ENCODE results near the gene CTNNBL1.

CTNNBL1 gene

DNA sequence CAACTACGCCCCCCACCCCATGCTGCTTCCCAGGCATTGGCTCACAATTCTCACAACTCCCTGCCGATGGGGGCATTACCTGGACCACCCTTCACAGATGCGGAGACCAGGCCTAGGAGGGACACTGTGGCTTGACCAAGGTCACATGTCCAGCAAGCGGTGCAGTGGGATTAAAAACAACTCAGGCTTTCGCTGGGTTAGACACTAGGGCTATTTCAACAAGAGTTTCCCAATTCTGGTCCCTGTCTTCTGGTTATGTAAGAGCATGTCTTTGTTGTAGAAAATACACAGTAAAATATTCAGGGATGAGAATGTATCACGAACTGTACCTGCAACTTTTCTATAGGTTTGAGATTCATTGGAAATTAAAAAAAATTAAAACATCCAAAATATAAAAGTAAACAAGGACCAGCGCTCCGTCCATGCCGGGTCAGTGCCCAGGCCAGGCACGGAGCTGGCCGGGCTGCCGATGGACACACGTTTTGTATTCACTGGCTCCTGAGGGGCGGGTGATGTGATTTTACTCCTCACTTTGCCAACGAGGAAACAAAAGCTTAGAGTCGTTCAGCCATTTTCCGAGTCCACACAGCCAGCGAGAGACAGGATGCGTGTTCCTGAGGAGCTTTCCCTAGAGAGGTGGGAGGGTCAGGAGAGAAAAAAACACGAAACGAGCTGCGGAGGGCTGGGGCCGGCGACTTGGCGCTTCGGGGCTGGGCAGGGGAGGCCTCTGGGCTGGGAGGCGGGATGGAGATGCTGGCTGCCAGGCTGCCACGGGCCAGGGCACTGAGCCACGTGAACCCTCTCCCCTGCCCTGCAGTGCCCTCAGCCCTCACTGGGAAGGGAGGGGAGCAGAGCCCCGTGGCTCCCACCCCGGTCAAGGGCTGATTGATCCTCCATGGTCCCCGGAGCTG, 192.0 kb downstream of the CTNNBL1 start:
- TF ChIP-seq, protein P1, sequence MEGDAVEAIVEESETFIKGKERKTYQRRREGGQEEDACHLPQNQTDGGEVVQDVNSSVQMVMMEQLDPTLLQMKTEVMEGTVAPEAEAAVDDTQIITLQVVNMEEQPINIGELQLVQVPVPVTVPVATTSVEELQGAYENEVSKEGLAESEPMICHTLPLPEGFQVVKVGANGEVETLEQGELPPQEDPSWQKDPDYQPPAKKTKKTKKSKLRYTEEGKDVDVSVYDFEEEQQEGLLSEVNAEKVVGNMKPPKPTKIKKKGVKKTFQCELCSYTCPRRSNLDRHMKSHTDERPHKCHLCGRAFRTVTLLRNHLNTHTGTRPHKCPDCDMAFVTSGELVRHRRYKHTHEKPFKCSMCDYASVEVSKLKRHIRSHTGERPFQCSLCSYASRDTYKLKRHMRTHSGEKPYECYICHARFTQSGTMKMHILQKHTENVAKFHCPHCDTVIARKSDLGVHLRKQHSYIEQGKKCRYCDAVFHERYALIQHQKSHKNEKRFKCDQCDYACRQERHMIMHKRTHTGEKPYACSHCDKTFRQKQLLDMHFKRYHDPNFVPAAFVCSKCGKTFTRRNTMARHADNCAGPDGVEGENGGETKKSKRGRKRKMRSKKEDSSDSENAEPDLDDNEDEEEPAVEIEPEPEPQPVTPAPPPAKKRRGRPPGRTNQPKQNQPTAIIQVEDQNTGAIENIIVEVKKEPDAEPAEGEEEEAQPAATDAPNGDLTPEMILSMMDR (IDR thresholded peaks at IDR 0.05; ENCODE audit: low read depth, low read length, missing control alignments): no peak
- in situ Hi-C loops (cut with HindIII; ENCODE audit: low sequenced_read_pairs): no loop called here
- no peak for DNase-seq (ENCODE audit: low read depth)
- H3K4me3 ChIP-seq (ENCODE audit: low read depth, low read length): no peak overlapping the region

DNA sequence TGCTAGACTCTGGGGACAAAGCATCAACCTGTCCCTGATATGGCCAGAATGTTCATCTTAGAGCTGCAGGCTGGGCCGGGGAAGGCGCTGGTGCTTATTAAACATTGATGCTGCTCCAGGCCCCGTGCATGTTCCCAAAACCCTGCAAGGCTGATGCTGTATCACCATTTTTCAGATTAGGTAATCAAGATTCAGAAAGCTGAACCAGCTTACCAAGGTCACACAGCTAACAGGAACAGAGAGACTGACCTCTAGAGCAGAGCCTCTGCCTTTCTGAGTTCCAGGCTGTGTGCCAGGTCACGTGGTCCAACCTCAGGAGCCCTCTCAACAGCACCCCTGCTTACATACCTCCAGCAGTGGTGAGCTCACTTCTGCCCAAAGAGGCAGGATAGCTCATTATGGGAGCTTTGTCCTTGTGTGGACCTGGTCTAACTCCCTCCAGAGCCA, 193.0 kb downstream of the CTNNBL1 start:
- no peak for DNase-seq (ENCODE audit: low read depth)
- TF ChIP-seq, protein P1 (IDR thresholded peaks at IDR 0.05; ENCODE audit: low read depth, low read length, missing control alignments): no peak
- in situ Hi-C loops (cut with HindIII; ENCODE audit: low sequenced_read_pairs): no loop called here
- no peak overlapping the region for H3K4me3 ChIP-seq (ENCODE audit: low read depth, low read length)

DNA sequence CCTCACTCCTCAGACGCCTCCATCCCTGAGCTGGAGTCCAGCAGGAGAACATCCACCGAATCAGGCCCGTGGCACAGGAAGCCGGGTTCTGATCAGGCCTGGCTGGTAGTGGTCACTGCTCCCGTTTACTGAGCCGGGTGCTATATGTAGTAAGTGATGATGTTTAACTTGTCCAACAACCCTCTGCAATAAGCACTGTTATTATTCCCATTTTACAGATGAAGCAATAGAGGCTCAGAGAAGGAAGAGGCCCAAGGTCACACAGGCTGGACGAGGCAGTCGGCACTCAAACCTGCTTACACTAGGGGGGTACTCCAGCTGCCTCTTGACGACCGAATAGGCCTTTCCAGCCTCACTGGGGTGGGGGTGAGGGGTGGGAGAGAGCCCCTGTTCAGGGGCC, 194.8 kb downstream of the CTNNBL1 start:
- in situ Hi-C loops (cut with HindIII; ENCODE audit: low sequenced_read_pairs): no loop called here
- TF ChIP-seq, protein P1 (IDR thresholded peaks at IDR 0.05; ENCODE audit: low read depth, low read length, missing control alignments): no peak

DNA sequence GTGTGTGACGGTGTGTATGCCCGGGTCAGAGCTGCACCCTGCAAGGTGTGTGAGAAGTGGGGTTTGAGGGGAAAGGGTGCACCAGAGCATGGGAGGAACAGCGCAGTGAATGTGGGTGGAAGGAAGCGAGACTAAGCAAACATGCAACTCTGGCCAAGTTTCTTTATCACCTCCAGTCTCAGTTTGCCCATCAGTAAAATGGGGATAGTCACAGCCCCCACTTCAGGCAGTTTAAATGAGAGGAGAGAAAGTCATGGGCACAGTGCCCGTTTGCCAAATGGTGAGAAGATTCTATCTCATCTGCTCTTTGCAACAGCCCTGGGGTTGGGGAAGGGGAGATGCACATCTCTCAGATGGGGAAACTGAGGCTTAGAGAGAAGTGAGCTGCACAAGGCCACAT, 196.3 kb downstream of the CTNNBL1 start:
- H3K4me3 ChIP-seq (ENCODE audit: low read depth, low read length): no peak overlapping the region
- in situ Hi-C loops (cut with HindIII; ENCODE audit: low sequenced_read_pairs): no loop called here
- no peak for DNase-seq (ENCODE audit: low read depth)
- TF ChIP-seq, protein P1 (IDR thresholded peaks at IDR 0.05; ENCODE audit: low read depth, low read length, missing control alignments): no peak

More for the DNA sequence above, 194.8 kb downstream of the CTNNBL1 start:
- no peak overlapping the region for H3K4me3 ChIP-seq (ENCODE audit: low read depth, low read length)
- DNase-seq (ENCODE audit: low read depth): no peak

DNA sequence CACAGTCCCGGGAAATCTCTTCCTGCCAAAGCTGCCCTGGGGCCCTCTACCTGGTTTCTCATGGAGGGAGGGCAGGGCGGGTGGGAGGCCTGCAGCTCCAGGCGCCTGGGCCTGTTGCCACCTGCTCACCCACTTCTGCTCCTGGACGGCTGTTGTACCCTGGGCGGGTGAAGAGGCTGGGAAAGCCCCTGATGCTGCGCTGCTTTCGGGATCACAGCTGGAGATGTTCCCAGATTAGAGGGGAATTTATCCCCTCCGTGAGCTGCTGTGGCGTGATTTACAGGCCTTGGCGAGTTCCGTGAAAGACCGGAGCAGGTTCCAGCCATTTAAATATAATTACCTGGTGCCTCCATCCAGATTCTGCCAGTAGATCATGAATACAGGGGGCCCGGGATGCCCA, 196.8 kb downstream of the CTNNBL1 start:
- DNase-seq (ENCODE audit: low read depth): no peak
- H3K4me3 ChIP-seq (ENCODE audit: low read depth, low read length): no peak overlapping the region
- in situ Hi-C loops (cut with HindIII; ENCODE audit: low sequenced_read_pairs): no loop called here
- TF ChIP-seq, protein P1 (IDR thresholded peaks at IDR 0.05; ENCODE audit: low read depth, low read length, missing control alignments): no peak

DNA sequence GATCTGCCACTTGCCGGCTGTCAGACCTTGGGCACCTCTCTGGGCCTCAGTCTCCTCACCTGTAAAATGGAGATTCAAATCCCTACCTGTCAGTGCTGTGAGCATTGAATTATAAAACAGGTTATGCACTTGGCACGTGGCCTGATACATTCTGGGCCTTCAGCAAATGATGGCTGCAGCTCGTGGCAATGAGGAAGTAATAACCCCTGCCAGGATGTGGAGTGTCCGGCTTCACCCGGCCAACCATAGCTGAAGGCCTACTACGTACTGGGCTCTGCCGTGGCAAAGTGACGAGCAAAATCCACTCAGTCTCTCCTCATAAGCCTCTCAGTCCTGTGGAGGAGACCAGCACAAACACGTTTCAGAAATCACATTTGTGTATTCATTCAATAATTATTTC, 198.2 kb downstream of the CTNNBL1 start:
- H3K4me3 ChIP-seq (ENCODE audit: low read depth, low read length): no peak overlapping the region
- no peak for DNase-seq (ENCODE audit: low read depth)
- in situ Hi-C loops (cut with HindIII; ENCODE audit: low sequenced_read_pairs): no loop called here
- TF ChIP-seq, protein P1 (IDR thresholded peaks at IDR 0.05; ENCODE audit: low read depth, low read length, missing control alignments): no peak
